T follicular helper cell (primary cell): Measurements from ENCODE around the gene HAS3.
"Not testable (repeated sequence)": the region's sequence is repeated elsewhere in the genome, so short reads cannot be mapped to it uniquely, and the experiment has no call there.

Experiments
- DNase-seq: peaks from one replicate; pipeline ENCODE4 v3.0.0-alpha.2; 2020; ENCODE audit warnings: low read depth

The HAS3 gene

DNA sequence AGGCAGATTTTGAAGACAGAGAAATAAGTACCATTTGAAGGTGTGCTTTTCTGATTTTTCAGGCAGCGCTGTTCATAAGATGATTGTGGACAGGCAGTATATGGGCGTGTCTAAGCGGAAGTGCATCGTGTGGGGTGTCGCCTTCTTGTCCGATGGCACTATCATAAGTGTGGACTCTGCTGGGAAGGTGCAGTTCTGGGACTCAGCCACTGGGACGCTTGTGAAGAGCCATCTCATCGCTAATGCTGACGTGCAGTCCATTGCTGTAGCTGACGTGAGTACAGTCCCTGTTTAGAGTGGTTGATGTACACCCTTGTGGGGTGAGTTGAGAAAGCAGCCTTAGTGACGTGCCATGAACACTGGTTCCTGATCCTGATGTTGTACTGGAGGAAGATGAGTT lies 37.7 kb downstream of the HAS3 start:
- DNase-seq, result no peak

GRCh38 chr16:69145658-69146057 lies 40.2 kb downstream of the HAS3 start:
- no peak for DNase-seq

GRCh38 chr16:69149621-69150020 lies 44.2 kb downstream of the HAS3 start:
- not testable (repeated sequence) for DNase-seq

DNA sequence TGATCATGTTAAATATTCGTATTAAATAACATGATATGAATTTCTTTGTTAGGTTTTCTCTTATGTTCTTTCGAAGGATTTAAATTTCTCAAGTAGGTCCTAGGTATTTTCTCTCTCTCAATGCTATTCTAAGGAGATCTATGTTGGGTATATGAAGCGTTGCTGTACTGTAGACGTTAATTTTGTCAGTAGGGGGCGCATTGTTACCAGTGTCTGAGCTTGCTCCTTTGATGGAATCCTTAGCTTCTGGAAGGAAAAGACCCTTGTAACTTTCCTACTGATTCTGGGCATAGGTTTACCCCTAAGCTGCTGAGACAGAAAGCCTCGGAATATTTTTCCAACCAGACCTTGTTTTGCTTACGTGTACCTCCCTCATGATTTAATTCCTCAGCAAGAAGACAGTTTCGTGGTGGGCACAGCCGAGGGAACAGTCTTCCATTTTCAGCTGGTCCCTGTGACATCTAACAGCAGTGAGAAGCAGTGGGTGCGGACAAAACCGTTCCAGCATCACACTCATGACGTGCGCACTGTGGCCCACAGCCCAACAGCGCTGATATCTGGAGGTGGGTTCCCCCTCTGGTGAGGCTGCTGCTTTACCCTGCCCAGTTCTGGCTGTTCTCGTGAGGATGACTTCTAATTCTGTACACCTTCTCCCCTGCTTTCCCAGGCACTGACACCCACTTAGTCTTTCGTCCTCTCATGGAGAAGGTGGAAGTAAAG lies 44.9 kb downstream of the HAS3 start:
- DNase-seq, result peak; percentile 35

DNA sequence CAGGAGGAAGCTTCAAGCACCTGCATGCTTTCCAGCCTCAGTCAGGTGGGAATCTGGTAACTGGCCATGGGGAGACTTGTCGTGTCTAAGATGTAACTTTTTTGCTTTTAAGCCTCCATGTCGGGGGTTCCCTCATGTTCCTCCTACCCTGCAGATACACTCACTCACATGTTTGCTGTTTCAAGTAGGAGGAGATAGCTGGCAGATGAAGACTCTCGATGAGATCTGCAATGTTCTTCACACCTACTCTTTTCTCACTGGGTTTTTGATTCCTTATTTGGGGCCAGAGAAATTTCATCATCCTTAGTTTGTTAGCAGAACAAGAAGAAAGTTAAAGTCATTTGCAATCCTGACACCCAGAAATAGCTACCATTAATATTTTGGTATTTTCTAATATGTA lies 51.7 kb downstream of the HAS3 start:
- DNase-seq, result no peak

DNA sequence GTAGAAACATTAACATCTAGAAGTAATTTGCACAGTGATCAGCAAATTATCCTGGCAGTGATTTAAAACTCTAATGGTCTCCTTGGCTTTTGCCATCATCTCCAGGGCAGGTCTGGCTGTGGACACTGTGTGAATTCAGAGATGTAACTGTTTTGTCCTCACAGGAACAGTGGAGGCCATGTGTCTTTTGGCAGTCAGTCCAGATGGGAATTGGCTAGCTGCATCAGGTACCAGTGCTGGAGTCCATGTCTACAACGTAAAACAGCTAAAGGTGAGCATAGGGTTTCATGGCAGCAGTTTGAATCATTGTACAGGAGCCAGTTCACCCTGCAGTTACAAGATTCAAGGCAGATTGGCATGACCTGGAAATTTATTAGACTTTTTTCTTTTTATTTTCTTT lies 54.7 kb downstream of the HAS3 start:
- DNase-seq, result no peak

GRCh38 chr16:69165584-69165983 lies 60.1 kb downstream of the HAS3 start:
- no peak for DNase-seq

- DNase-seq, result no peak
Observed at GRCh38 chr16:69166221-69166833, 60.9 kb downstream of the HAS3 start.

DNA sequence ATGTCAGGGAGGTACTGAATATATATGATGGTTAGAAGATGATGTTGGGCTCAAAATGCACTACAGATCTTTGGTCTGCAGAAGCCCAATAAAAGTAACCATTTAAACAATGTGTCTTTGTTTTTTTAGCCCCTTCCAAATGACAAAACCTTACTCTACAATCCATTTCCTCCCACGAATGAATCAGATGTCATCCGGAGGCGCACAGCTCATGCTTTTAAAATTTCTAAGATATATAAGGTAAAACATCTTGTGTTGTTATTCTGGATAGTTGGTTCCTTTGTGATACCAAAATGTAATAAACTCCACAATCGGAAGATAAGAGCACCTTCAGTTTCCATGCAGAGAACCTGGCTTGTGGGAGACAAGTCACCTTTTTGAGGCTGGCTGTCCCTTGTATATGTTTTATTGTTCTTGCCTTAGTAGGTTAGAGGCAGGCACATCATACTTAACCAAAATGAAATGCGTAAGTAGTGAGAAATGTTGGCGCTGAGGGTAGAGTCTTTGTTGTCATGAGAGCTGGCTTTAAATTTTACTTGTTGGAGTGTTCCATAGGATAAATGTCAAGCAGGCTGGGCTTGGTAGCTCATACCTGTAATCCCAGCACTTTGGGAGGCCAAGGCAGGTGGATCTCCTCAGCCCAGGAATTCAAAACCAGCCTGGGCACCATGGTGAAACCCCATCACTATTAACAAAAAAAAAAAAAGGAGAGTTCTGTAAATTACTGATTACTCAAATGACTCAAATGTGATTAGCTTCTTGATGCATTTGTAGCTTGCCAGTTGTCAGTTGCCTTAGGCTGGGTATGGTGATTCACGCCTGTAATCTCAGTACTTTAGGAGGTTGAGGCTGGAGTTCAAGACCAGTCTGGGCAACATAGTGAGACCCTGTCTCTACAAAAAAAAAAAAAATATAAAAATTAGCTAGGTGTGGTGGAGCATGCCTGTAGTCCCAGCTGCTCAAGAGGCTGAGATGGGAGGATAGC lies 61.8 kb downstream of the HAS3 start:
- no peak for DNase-seq
